ENCODE results near the gene TAF6. TPM values are rescaled to one million over a fixed set of nuclear protein-coding genes. Genes with fewer than 3 reads are reported as not detected.

The TAF6 gene
- polyA plus RNA-seq, 3 donors = 50.7 to 55.0 (median 54.9) TPM

DNA sequence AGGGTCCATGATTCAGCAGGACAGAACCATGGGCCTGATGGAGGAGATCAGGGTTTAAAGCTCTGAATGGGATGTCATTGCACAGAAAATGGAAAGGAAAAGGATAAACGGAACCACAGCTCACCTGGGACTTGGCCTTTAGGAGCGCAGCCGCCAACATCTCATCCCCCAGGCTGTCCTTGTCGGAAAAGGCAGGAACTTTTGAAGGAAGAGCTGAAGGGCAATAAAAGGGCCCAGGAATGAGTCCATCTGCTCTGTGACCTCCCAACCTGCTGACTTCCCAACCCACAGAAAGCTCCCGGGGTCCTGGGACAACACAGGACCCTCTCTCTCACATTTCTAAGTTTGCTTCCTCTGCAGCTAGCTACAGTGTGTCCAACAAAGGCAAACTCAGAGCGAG, 43.7 kb downstream of the TAF6 start:
- no peak for DNase-seq (ENCODE audit: low read depth in 3 of 3, low spot score in 2 of 3)

DNA sequence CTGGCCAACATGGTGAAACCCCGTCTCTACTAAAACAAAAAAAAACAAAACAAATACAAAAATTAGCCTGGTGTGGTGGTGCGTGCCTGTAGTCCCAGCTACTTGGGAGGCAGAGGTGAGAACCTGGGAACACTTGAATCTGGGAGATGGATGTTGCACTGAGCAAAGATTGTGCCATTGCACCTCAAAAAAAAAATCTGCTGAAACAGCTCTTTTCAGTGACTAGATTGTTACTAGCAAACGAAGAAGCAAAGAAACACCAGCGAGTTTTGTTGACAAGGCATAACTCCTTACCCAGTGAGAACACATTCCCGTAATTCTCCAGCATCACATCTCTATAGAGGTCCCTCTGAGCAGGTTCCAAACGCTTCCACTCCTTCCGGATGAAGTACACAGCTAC, 44.3 kb downstream of the TAF6 start:
- no peak for DNase-seq (ENCODE audit: low read depth in 3 of 3, low spot score in 2 of 3)

DNA sequence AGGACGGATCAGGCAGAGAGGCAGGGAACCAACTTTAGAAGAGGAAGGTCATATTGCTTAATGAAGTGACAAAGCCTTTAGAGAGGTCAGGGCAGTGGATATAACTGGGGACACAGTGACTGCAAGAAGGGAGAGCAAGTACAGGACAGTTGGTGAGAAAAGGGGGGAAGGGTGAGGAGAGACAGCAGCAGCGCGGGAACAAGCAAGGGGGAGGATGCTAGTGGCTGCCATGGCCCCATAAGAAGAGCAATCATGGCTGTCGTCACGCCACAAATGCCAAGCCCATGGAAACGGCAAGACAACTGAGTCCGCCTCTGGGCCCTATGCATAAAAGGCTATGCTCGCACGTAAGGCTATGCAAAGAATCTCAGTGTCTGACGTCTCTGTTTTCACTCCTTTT, 46.7 kb downstream of the TAF6 start:
- DNase-seq (ENCODE audit: low read depth in 3 of 3, low spot score in 2 of 3) = no peak

DNA sequence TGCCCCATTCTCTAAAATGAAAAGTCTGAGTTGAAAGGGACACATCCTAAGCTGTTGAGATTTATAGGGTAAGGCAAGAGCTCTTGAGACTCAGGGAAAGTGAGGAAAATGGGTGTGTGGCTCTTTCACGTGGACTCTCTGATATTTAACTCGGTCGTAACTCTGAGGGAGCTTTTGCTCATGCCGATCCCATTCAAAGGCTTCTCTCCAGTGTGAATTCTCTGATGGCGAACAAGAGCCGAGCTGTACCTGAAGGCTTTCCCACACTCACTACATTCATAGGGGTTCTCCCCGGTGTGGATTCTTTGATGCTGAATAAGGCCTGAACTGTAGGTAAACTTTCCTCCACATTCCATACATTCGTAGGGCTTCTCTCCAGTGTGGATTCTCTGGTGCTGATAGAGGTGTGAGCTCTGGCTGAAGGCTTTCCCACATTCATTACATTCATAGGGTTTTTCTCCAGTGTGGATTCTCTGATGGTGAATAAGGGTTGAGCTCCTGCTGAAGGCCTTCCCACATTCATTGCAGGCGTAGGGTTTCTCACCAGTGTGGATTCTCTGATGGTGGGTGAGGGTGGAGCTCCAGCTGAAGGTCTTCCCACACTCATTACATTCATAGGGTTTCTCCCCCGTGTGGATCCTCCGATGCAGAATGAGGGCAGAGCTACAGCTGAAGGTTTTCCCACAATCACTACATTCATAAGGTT, 48.0 kb downstream of the TAF6 start:
- DNase-seq (ENCODE audit: low read depth in 3 of 3, low spot score in 2 of 3) = no peak

DNA sequence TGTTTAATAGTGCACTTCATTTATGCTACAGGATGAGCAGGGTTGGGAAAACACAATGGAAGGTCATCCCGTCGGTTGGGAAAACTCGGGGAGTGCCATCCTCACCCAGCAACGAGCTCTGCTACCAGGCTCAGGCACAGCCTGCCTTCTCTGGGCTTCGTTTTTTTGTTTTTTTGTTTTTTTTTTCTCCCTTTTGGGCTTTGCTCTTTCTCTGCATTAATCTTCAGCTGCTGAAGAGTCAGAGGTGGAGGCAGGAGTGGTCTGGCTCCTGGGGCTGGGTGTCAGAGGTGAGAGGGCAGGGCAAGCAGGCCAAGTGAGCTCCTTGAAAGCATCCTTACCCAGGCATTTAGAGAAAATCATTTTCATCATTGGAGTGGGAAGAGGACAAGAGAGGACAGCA, 49.2 kb downstream of the TAF6 start:
- DNase-seq (ENCODE audit: low read depth in 3 of 3, low spot score in 2 of 3) = no peak

DNA sequence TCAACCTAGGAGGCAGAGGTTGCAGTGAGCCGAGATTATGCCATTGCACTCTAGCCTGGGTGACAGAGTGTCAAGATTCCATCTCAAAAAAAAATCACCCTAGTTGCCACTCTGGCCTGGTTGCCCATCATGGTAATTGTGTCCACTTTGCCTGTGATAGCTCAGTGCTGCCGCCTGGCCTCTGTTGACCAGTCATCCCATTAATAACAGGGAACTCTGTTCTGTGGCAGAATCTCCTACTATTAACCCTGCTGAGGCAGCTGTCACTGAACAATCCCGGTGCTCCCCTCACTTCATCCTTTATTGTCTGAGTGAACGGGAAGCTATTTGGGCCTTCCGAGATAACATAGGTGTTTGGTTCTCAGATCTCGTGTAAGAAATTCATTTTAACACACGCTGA, 52.2 kb downstream of the TAF6 start:
- no peak for DNase-seq (ENCODE audit: low read depth in 3 of 3, low spot score in 2 of 3)

DNA sequence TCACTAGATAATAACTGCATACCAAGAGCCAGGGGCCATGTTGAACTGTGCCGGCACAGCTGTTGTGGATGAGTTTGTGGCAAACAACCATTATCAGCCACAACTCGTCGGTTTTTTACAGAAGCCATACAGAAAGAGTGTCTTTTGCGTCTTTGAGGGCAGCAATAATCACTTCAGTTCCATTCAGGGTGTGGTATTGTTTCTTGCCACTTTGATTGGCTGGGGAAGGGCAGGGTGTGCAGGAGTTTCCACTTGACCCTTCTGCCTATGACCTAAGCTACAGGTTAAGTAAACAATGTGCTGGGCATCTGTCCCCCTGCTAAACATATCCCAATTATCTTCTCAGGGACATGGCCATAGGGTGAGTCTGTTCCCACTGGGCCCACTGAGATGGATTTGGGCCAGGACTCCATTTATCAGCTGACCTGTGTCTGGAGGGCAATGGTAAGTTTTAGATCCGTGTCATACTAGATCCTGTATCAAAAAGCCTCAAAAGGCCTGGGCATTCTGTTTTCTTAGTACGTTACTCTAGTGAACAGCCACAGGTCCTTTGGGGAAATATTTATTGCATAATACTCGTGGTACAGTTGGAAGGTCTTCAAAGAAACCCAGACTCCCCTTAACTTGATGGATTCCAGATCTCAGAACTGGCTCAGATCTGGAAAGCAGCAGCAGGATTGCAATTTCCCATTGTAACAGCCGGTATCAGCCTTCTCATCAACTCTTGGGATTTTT, 53.5 kb downstream of the TAF6 start:
- no peak for DNase-seq (ENCODE audit: low read depth in 3 of 3, low spot score in 2 of 3)

DNA sequence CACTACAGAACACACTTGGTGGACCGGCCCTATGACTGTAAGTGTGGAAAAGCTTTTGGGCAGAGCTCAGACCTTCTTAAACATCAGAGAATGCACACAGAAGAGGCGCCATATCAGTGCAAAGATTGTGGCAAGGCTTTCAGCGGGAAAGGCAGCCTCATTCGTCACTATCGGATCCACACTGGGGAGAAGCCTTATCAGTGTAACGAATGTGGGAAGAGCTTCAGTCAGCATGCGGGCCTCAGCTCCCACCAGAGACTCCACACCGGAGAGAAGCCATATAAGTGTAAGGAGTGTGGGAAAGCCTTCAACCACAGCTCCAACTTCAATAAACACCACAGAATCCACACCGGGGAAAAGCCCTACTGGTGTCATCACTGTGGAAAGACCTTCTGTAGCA, 55.0 kb downstream of the TAF6 start:
- DNase-seq (ENCODE audit: low read depth in 3 of 3, low spot score in 2 of 3) = no peak

DNA sequence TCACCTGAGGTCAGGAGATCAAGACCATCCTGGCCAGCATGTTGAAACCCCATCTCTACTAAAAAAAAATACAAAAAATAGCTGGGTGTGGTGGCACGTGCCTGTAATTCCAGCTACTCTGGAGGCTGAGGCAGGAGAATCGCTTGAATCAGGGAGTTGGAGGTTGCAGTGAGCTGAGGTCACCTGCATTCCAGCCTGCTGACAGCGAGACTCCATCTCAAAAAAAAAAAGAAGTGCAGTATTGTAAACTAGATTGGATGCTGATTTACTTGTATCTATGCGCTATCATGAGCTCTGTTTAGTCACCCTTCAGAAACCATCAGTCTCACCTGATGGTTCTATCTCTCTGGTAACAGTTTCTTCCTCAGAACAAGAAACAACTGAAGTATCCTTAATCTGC, 55.8 kb downstream of the TAF6 start:
- no peak for DNase-seq (ENCODE audit: low read depth in 3 of 3, low spot score in 2 of 3)

DNA sequence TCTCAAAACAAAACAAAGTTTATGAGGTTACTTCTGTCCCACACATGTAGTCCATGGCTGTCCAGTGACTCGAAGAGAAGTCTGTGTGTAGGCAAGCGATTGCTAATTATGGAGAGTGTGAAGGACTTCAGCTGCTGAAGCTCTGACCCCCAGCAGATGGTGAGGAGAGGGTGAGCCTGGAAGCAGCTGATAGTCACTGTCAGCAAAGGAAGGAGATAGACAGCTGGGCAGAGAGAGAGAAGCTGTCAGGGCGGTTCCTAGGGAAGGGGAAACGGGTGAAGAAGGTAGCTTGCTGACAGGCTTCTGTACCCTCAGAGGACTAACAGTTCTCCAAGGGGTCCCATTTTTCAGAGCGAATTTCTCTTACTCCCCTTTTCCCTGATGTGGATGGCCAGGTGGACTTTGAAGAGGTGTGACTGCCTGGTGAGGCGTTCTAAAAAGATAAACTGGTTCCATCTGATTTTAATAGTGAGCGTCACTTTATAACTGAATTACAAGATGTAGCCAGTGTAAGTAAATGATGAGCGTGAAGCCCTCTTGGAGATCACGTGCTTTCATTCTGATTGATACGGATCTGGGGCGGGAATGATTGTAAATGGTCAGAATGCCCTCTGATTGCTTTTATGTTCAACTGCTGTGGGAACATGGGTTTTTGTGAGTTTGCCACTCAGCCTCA, 57.5 kb downstream of the TAF6 start:
- no peak for DNase-seq (ENCODE audit: low read depth in 3 of 3, low spot score in 2 of 3)

DNA sequence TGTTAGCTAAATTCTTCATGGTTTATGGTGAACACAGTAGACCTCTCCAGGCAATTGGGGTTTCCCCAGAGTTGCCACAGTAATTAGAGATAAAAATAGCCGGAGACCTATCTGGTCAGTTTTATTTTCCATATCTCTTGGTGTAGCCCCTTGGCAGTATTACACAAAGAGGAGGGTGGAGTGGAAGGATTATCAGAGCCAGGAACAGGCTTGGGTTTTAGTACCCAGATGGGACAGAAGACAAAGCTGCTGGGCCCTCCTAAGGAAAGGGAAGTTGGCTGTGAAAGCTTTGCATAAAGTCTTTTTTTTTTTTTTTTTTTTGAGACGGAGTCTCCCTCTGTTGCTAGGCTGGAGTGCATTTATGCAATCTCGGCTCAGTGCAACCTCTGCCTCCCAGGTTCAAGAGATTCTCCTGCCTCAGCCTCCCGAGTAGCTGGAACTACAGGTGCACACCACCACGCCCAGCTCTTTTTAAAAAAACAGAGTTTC, 59.9 kb downstream of the TAF6 start:
- DNase-seq (ENCODE audit: low read depth in 3 of 3, low spot score in 2 of 3) = no peak

Other genes with a start within 250 kb of the TAF6 start
- not detected for gene OR2AE1, start 242.3 kb downstream of the TAF6 start, polyA plus RNA-seq (ENCODE audit: insufficient read length in 3 of 3)
- gene TRIM4, start 199.8 kb downstream of the TAF6 start, polyA plus RNA-seq (ENCODE audit: insufficient read length in 3 of 3) = 10 to 100 TPM; 36.0 to 41.3 (median 41.1) TPM
- 1 to 10 TPM in 2 of 3 donors, under 1 TPM in 1; 0.82 to 1.3 (median 1.0) TPM for gene GJC3, start 189.7 kb downstream of the TAF6 start, polyA plus RNA-seq (ENCODE audit: insufficient read length in 3 of 3)
- 10 to 100 TPM; 48.4 to 73.4 (median 71.9) TPM for gene AZGP1, start 143.3 kb downstream of the TAF6 start, polyA plus RNA-seq (ENCODE audit: insufficient read length in 3 of 3)
- 10 to 100 TPM; 48.5 to 52.4 (median 52.3) TPM for gene ZKSCAN1, start 103.8 kb downstream of the TAF6 start, polyA plus RNA-seq (ENCODE audit: insufficient read length in 3 of 3)
- gene ZSCAN21, start 69.6 kb downstream of the TAF6 start, polyA plus RNA-seq (ENCODE audit: insufficient read length in 3 of 3) = 10 to 100 TPM; 21.3 to 24.3 (median 21.8) TPM
- 10 to 100 TPM; 48.9 to 54.5 (median 53.0) TPM for gene ZNF3, start 37.6 kb downstream of the TAF6 start, polyA plus RNA-seq (ENCODE audit: insufficient read length in 3 of 3)
- 100 to 1,000 TPM; 124 to 140 (median 136) TPM for gene COPS6, start 30.4 kb downstream of the TAF6 start, polyA plus RNA-seq (ENCODE audit: insufficient read length in 3 of 3)
- 100 to 1,000 TPM; 146 to 157 (median 157) TPM for gene MCM7, start 18.0 kb downstream of the TAF6 start, polyA plus RNA-seq (ENCODE audit: insufficient read length in 3 of 3)
- gene AP4M1, start 17.7 kb downstream of the TAF6 start, polyA plus RNA-seq (ENCODE audit: insufficient read length in 3 of 3) = 10 to 100 TPM; 27.7 to 34.3 (median 31.7) TPM
- 10 to 100 TPM; 46.4 to 52.3 (median 50.7) TPM for gene CNPY4, start 276 bp upstream of the TAF6 start, polyA plus RNA-seq (ENCODE audit: insufficient read length in 3 of 3)
- 1 to 10 TPM; 1.2 to 1.7 (median 1.3) TPM for gene MBLAC1, start 7.6 kb upstream of the TAF6 start, polyA plus RNA-seq (ENCODE audit: insufficient read length in 3 of 3)
- 100 to 1,000 TPM in 1 of 3 donors, 10 to 100 TPM in 2; 99.1 to 103 (median 99.7) TPM for gene LAMTOR4, start 29.6 kb upstream of the TAF6 start, polyA plus RNA-seq (ENCODE audit: insufficient read length in 3 of 3)
- gene TRAPPC14, start 39.4 kb upstream of the TAF6 start, polyA plus RNA-seq (ENCODE audit: insufficient read length in 3 of 3) = 10 to 100 TPM; 15.1 to 19.5 (median 16.1) TPM
- 1 to 10 TPM; 4.8 to 5.2 (median 5.0) TPM for gene GAL3ST4, start 49.3 kb upstream of the TAF6 start, polyA plus RNA-seq (ENCODE audit: insufficient read length in 3 of 3)
- 1 to 10 TPM; 6.3 to 7.3 (median 7.2) TPM for gene GPC2, start 58.0 kb upstream of the TAF6 start, polyA plus RNA-seq (ENCODE audit: insufficient read length in 3 of 3)
- 10 to 100 TPM in 2 of 3 donors, 1 to 10 TPM in 1; 9.2 to 11.8 (median 10.5) TPM for gene STAG3, start 58.6 kb upstream of the TAF6 start, polyA plus RNA-seq (ENCODE audit: insufficient read length in 3 of 3)
- 1 to 10 TPM; 2.0 to 3.8 (median 3.1) TPM for gene PVRIG, start 100.6 kb upstream of the TAF6 start, polyA plus RNA-seq (ENCODE audit: insufficient read length in 3 of 3)
- 1 to 10 TPM; 6.7 to 8.1 (median 6.8) TPM for gene SPDYE3, start 188.3 kb upstream of the TAF6 start, polyA plus RNA-seq (ENCODE audit: insufficient read length in 3 of 3)
- gene PILRB, start 238.8 kb upstream of the TAF6 start, polyA plus RNA-seq (ENCODE audit: insufficient read length in 3 of 3) = 10 to 100 TPM; 23.2 to 26.9 (median 23.8) TPM

All from right renal cortex interstitium (tissue), 3 donors.